GM23338 (cell line): Measurements from ENCODE around the gene COBL.

Experiments used
- CREB1 ChIP-seq: fragments of 250-450 bp; sonication (Bioruptor Pico); IDR thresholded peaks from 2 replicates; pipeline ENCODE4 v1.5.0; 2020; ENCODE audit warnings: low read depth, mild to moderate bottlenecking, moderate library complexity
- EZH2 ChIP-seq: fragments of 200-600 bp; sonication (generic); IDR thresholded peaks from one replicate; pipeline ENCODE4 v1.8.0; 2017; ENCODE audit warnings: antibody characterized with exemption, mild to moderate bottlenecking, low read depth; ENCODE audit not compliant: unreplicated experiment
- EZH2phosphoT487 ChIP-seq: fragments of 200-600 bp; sonication (generic); IDR thresholded peaks from one replicate; pipeline ENCODE4 v1.8.1; 2018; ENCODE audit warnings: antibody characterized with exemption; ENCODE audit not compliant: unreplicated experiment
- JUNB ChIP-seq: IDR thresholded peaks from one replicate; pipeline ENCODE4 v1.6.1; 2016; ENCODE audit warnings: antibody characterized with exemption; ENCODE audit not compliant: unreplicated experiment
- NANOG ChIP-seq: IDR thresholded peaks from 2 replicates; pipeline ENCODE4 v1.6.1; 2016; ENCODE audit warnings: antibody characterized with exemption, borderline replicate concordance
- POLR2AphosphoS5 ChIP-seq: IDR thresholded peaks from 2 replicates; pipeline ENCODE4 v1.6.1; 2016; ENCODE audit warnings: antibody characterized with exemption, low read depth
- TF ChIP-seq, protein P1 (sequence below), 2 experiments: fragments of 200-600 bp in 1 of 2; sonication (generic) in 1 of 2; conservative IDR thresholded peaks; 2 replicates each; pipeline versions ENCODE4 v1.5.1 to v1.6.1; 2016 to 2017; ENCODE audit warnings: antibody characterized with exemption in 2 of 2, low read depth in 2 of 2, mild to moderate bottlenecking in 2 of 2, moderate library complexity in 1 of 2
- TF ChIP-seq, protein P2 (sequence below): IDR thresholded peaks from one replicate; pipeline ENCODE4 v1.6.1; 2018; ENCODE audit warnings: antibody characterized with exemption; ENCODE audit not compliant: unreplicated experiment

DNA sequence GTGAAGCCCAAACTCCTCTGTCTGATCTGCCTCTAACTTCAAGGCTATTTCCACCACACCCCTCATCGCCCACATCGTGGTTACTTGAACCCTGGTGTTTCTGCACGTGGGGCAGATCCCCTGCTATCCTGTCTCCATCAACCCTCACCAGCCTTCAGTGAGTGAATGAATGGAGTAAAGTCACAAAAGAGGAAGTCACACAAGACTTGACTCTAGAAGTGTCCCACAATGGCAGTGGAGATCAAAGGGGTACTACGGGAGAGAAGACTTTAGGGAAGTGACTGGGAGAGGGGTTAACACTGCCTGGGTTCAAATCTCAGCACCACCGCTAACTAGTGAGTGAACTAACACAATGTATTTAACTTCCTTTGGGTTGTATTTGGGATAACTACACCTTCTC lies 85.9 kb downstream of the COBL start:
- TF ChIP-seq, protein P1, sequence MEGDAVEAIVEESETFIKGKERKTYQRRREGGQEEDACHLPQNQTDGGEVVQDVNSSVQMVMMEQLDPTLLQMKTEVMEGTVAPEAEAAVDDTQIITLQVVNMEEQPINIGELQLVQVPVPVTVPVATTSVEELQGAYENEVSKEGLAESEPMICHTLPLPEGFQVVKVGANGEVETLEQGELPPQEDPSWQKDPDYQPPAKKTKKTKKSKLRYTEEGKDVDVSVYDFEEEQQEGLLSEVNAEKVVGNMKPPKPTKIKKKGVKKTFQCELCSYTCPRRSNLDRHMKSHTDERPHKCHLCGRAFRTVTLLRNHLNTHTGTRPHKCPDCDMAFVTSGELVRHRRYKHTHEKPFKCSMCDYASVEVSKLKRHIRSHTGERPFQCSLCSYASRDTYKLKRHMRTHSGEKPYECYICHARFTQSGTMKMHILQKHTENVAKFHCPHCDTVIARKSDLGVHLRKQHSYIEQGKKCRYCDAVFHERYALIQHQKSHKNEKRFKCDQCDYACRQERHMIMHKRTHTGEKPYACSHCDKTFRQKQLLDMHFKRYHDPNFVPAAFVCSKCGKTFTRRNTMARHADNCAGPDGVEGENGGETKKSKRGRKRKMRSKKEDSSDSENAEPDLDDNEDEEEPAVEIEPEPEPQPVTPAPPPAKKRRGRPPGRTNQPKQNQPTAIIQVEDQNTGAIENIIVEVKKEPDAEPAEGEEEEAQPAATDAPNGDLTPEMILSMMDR (conservative IDR thresholded peaks at IDR 0.05; ENCODE audit: low read depth in 2 of 2): no peak
- TF ChIP-seq EZH2 (no peak), JUNB (no peak), CREB1 (CRISPR knock-in tag) (no peak), EZH2phosphoT487 (no peak), POLR2AphosphoS5 (no peak), NANOG (no peak)
- TF ChIP-seq, protein P2, sequence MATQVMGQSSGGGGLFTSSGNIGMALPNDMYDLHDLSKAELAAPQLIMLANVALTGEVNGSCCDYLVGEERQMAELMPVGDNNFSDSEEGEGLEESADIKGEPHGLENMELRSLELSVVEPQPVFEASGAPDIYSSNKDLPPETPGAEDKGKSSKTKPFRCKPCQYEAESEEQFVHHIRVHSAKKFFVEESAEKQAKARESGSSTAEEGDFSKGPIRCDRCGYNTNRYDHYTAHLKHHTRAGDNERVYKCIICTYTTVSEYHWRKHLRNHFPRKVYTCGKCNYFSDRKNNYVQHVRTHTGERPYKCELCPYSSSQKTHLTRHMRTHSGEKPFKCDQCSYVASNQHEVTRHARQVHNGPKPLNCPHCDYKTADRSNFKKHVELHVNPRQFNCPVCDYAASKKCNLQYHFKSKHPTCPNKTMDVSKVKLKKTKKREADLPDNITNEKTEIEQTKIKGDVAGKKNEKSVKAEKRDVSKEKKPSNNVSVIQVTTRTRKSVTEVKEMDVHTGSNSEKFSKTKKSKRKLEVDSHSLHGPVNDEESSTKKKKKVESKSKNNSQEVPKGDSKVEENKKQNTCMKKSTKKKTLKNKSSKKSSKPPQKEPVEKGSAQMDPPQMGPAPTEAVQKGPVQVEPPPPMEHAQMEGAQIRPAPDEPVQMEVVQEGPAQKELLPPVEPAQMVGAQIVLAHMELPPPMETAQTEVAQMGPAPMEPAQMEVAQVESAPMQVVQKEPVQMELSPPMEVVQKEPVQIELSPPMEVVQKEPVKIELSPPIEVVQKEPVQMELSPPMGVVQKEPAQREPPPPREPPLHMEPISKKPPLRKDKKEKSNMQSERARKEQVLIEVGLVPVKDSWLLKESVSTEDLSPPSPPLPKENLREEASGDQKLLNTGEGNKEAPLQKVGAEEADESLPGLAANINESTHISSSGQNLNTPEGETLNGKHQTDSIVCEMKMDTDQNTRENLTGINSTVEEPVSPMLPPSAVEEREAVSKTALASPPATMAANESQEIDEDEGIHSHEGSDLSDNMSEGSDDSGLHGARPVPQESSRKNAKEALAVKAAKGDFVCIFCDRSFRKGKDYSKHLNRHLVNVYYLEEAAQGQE: no peak
